OCI-LY1 (cell line): Measurements from ENCODE around the gene MMP10.
A peak's percentile ranks its signal among the peaks of the same experiment; 100 is the strongest.

ENCODE experiments used
- H2AFZ ChIP-seq: fragments of 200-600 bp; sonication (generic), shearing (Covaris generic); 2 replicates; pipeline ENCODE4 v1.6.0; 2014; ENCODE audit warnings: antibody characterized with exemption, mild to moderate bottlenecking, low read length
- H3F3A ChIP-seq: fragments of 200-600 bp; sonication (generic), shearing (Covaris generic); 2 replicates; pipeline ENCODE4 v1.6.0; 2014; ENCODE audit warnings: mild to moderate bottlenecking, antibody characterized with exemption, low read length, moderate library complexity; ENCODE audit not compliant: insufficient read depth
- H3K27ac ChIP-seq: fragments of 200-600 bp; sonication (generic); 2 replicates; pipeline ENCODE4 v1.5.1; 2014; ENCODE audit warnings: low read length, mixed run types, mild to moderate bottlenecking, low read depth; ENCODE audit not compliant: poor library complexity, severe bottlenecking
- H3K27me3 ChIP-seq: fragments of 200-600 bp; sonication (generic); 2 replicates; pipeline ENCODE4 v1.6.0; 2014; ENCODE audit warnings: antibody characterized with exemption, mild to moderate bottlenecking, low read length, moderate library complexity; ENCODE audit not compliant: insufficient read depth
- H3K36me3 ChIP-seq: fragments of 200-600 bp; sonication (generic); 2 replicates; pipeline ENCODE4 v1.6.1; 2014; ENCODE audit warnings: mild to moderate bottlenecking, antibody characterized with exemption, low read length, moderate library complexity, mixed read lengths; ENCODE audit not compliant: insufficient read depth
- H3K4me1 ChIP-seq: fragments of 200-600 bp; sonication (generic); 2 replicates; pipeline ENCODE4 v1.5.1; 2014; ENCODE audit warnings: mild to moderate bottlenecking, low read length, moderate library complexity; ENCODE audit not compliant: insufficient read depth, severe bottlenecking
- H3K4me2 ChIP-seq: fragments of 200-600 bp; sonication (generic), shearing (Covaris generic); 2 replicates; pipeline ENCODE4 v1.6.1; 2014; ENCODE audit warnings: low read length
- H3K4me3 ChIP-seq: fragments of 200-600 bp; sonication (generic); 2 replicates; pipeline ENCODE4 v1.5.1; 2014; ENCODE audit warnings: low read length, low read depth, mild to moderate bottlenecking, mixed read lengths; ENCODE audit not compliant: poor library complexity, severe bottlenecking
- H3K79me2 ChIP-seq: fragments of 200-600 bp; shearing (Covaris generic); 2 replicates; pipeline ENCODE4 v1.6.1; 2016; ENCODE audit warnings: mixed run types, low read length, mixed read lengths; ENCODE audit not compliant: insufficient read depth
- H3K9ac ChIP-seq: fragments of 200-600 bp; sonication (generic), shearing (Covaris generic); 2 replicates; pipeline ENCODE4 v1.6.1; 2014; ENCODE audit warnings: mild to moderate bottlenecking, low read length, mixed read lengths
- H3K9me2 ChIP-seq: fragments of 200-600 bp; sonication (generic), shearing (Covaris generic); 2 replicates; pipeline ENCODE4 v1.6.1; 2014; ENCODE audit warnings: low read depth, mild to moderate bottlenecking, low read length, mixed read lengths
- H3K9me3 ChIP-seq: fragments of 200-600 bp; shearing (Covaris generic); 2 replicates; pipeline ENCODE4 v1.6.1; 2014; ENCODE audit warnings: low read length, mixed read lengths
- H4K20me1 ChIP-seq: fragments of 200-600 bp; sonication (generic), shearing (Covaris generic); 2 replicates; pipeline ENCODE4 v1.6.0; 2016; ENCODE audit warnings: mild to moderate bottlenecking, low read length; ENCODE audit not compliant: insufficient read depth
- EZH2 ChIP-seq: fragments of 200-600 bp; sonication (generic), shearing (Covaris generic); IDR thresholded peaks from 2 replicates; pipeline ENCODE4 v1.8.0; 2017; ENCODE audit warnings: borderline replicate concordance, mixed run types, mild to moderate bottlenecking, antibody characterized with exemption, low read length, moderate library complexity, mixed read lengths
- TF ChIP-seq, protein P1 (sequence below): fragments of 200-600 bp; sonication (generic), shearing (Covaris generic); IDR thresholded peaks from 2 replicates; pipeline ENCODE4 v1.5.1; 2017; ENCODE audit warnings: mild to moderate bottlenecking, antibody characterized with exemption, low read length, moderate library complexity, mixed read lengths

MMP10 gene

GRCh38 chr11:102780491-102780918 is at the start of gene MMP10:
Gene MMP10 (minus strand): TSS chr11:102780628. CDS start chr11:102780591, 37 bp downstream.
- no peaks in the 10 kb centered on the region for H3K9me3 ChIP-seq
- no peaks in the 10 kb centered on the region for H3F3A ChIP-seq
- no peaks in the 10 kb centered on the region for H3K36me3 ChIP-seq
- no peaks in the 10 kb centered on the region for H3K4me1 ChIP-seq
- no peak for TF ChIP-seq EZH2
- TF ChIP-seq, protein P1, sequence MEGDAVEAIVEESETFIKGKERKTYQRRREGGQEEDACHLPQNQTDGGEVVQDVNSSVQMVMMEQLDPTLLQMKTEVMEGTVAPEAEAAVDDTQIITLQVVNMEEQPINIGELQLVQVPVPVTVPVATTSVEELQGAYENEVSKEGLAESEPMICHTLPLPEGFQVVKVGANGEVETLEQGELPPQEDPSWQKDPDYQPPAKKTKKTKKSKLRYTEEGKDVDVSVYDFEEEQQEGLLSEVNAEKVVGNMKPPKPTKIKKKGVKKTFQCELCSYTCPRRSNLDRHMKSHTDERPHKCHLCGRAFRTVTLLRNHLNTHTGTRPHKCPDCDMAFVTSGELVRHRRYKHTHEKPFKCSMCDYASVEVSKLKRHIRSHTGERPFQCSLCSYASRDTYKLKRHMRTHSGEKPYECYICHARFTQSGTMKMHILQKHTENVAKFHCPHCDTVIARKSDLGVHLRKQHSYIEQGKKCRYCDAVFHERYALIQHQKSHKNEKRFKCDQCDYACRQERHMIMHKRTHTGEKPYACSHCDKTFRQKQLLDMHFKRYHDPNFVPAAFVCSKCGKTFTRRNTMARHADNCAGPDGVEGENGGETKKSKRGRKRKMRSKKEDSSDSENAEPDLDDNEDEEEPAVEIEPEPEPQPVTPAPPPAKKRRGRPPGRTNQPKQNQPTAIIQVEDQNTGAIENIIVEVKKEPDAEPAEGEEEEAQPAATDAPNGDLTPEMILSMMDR: peak; percentile 34
- no peaks in the 10 kb centered on the region for H3K27me3 ChIP-seq
- H2AFZ ChIP-seq: no peak within 1 kb of the TSS
- no peak within 1 kb of the TSS for H3K4me3 ChIP-seq
- H3K27ac ChIP-seq: no peak within 1 kb of the TSS
- no peaks in the 10 kb centered on the region for H3K9me2 ChIP-seq
- H3K9ac ChIP-seq: no peak within 1 kb of the TSS
- no peaks in the 10 kb centered on the region for H4K20me1 ChIP-seq
- H3K79me2 ChIP-seq: no peaks in the 10 kb centered on the region
- no peak within 1 kb of the TSS for H3K4me2 ChIP-seq

DNA sequence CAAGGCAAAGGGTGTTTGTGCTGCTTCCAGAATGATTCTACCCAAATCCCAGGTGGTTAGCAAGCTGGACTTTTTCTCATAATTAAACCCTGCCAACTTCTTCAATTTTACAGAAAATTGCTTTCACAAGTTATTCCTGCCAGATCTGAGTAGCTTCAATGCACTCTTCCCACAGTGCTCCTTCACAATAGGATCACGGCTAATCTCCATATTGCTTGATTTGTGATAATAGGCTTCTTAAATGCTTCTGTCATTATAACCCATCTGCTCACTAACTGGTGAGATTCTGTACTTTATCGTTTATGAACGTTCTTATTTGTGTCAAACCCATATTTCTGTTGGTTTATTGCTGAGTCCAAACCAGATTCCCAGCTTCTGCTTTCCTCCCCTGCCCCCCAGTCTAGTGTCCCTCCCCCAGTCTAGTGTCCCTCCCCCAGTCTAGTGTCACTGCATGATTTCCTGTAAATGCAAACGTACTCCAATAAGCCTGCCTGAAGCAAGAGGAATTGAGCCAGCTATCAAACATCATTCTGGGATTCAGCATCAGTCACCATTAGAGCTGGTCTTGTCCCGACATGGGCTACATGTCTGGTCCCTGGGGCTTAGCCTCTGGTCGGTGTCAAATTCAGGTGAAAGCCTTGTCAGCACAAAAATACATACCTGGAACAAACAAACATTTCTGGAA is 49.0 kb upstream of the MMP10 start:
- H3F3A ChIP-seq: no peaks in the 10 kb centered on the region
- no peaks in the 10 kb centered on the region for H3K4me1 ChIP-seq
- no peak overlapping the region for H3K27ac ChIP-seq
- no peaks in the 10 kb centered on the region for H3K9me3 ChIP-seq
- no peaks in the 10 kb centered on the region for H3K36me3 ChIP-seq
- TF ChIP-seq, protein P1: no peak
- no peak for TF ChIP-seq EZH2
- no peaks in the 10 kb centered on the region for H3K9me2 ChIP-seq
- no peak overlapping the region for H2AFZ ChIP-seq
- H4K20me1 ChIP-seq: no peaks in the 10 kb centered on the region
- H3K4me3 ChIP-seq: no peak overlapping the region
- H3K79me2 ChIP-seq: no peaks in the 10 kb centered on the region
- no peak overlapping the region for H3K4me2 ChIP-seq
- H3K27me3 ChIP-seq: no peaks in the 10 kb centered on the region; the same call in 1 of the 2 replicates
- no peak overlapping the region for H3K9ac ChIP-seq

DNA sequence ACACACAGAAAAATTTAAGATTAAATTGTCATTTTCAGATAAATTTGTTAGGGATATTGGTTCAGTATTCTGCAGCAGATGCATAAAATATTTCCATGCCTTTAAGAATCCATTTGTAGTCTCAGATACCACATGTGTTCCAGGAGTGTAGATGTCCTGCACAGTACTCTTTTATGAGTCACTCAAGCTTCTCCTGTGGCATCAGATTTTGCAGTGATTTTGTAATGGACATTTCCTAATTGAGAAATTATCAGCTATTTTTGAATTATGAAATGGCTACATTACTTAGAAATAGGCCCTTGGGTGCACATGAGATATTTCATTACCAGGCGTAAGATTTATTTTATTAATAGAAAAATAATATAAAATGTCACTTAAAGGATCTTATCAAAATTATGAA is 44.1 kb upstream of the MMP10 start:
- no peak overlapping the region for H3K4me2 ChIP-seq
- H2AFZ ChIP-seq: no peak overlapping the region
- H3K27me3 ChIP-seq: no peaks in the 10 kb centered on the region
- no peak overlapping the region for H3K9ac ChIP-seq
- H3F3A ChIP-seq: no peaks in the 10 kb centered on the region
- H3K79me2 ChIP-seq: no peaks in the 10 kb centered on the region
- no peaks in the 10 kb centered on the region for H3K36me3 ChIP-seq
- no peaks in the 10 kb centered on the region for H3K4me1 ChIP-seq
- H3K9me2 ChIP-seq: no peaks in the 10 kb centered on the region
- TF ChIP-seq EZH2: no peak
- TF ChIP-seq, protein P1: no peak
- no peak overlapping the region for H3K4me3 ChIP-seq
- H3K27ac ChIP-seq: no peak overlapping the region
- no peaks in the 10 kb centered on the region for H3K9me3 ChIP-seq
- no peaks in the 10 kb centered on the region for H4K20me1 ChIP-seq
